Neural cell (in vitro differentiated cells): ENCODE data around the gene HBM. TPM values are rescaled to one million over a fixed set of nuclear protein-coding genes. Genes with fewer than 3 reads are reported as not detected.
"Not testable (repeated sequence)": the region's sequence is repeated elsewhere in the genome, so short reads cannot be mapped to it uniquely, and the experiment has no call there.

Experiments used
- H2AFZ ChIP-seq: fragments of 200-600, 300-800 bp; sonication (generic), shearing (Covaris generic); 2 replicates; pipeline ENCODE4 v1.6.0; 2014; ENCODE audit warnings: low read depth, mild to moderate bottlenecking, antibody characterized with exemption, low read length, moderate library complexity
- H3F3A ChIP-seq: fragments of 200-600 bp; shearing (Covaris generic); 2 replicates; pipeline ENCODE4 v1.6.1; 2016; ENCODE audit warnings: mild to moderate bottlenecking, moderate library complexity, mixed read lengths, antibody characterized with exemption, low read length; ENCODE audit not compliant: insufficient read depth, poor library complexity, severe bottlenecking
- H3K27ac ChIP-seq: fragments of 200-600, 300-800 bp; sonication (generic), shearing (Covaris generic); 2 replicates; pipeline ENCODE4 v1.5.1; 2014; ENCODE audit warnings: mild to moderate bottlenecking, low read length, moderate library complexity
- H3K27me3 ChIP-seq: fragments of 300-800, 200-600 bp; sonication (generic), shearing (Covaris generic); 2 replicates; pipeline ENCODE4 v1.6.0; 2014; ENCODE audit warnings: mild to moderate bottlenecking, low read depth, low read length, moderate library complexity; ENCODE audit not compliant: insufficient read depth
- H3K36me3 ChIP-seq: fragments of 300-800, 200-600 bp; sonication (generic), shearing (Covaris generic); 2 replicates; pipeline ENCODE4 v1.5.1; 2014; ENCODE audit warnings: mild to moderate bottlenecking, antibody characterized with exemption, low read length, moderate library complexity; ENCODE audit not compliant: insufficient read depth
- H3K4me2 ChIP-seq: fragments of 300-800, 200-600 bp; sonication (generic), shearing (Covaris generic); 2 replicates; pipeline ENCODE4 v1.6.0; 2014; ENCODE audit warnings: mild to moderate bottlenecking, low read length
- H3K4me3 ChIP-seq: fragments of 300-800, 200-600 bp; sonication (generic), shearing (Covaris generic); 2 replicates; pipeline ENCODE4 v1.5.1; 2014; ENCODE audit warnings: mild to moderate bottlenecking, low read length, moderate library complexity
- H3K79me2 ChIP-seq: fragments of 200-600 bp; shearing (Covaris generic); replicated peaks from 2 replicates; pipeline ENCODE4 v1.6.0; 2014; ENCODE audit warnings: mild to moderate bottlenecking, low read length, moderate library complexity; ENCODE audit not compliant: insufficient read depth
- H3K9ac ChIP-seq: fragments of 300-800, 200-600 bp; sonication (generic), shearing (Covaris generic); 2 replicates; pipeline ENCODE4 v1.6.1; 2016; ENCODE audit warnings: mild to moderate bottlenecking, low read length, mixed read lengths
- H3K9me2 ChIP-seq: fragments of 200-600 bp; shearing (Covaris generic); 2 replicates; pipeline ENCODE4 v1.6.1; 2016; ENCODE audit warnings: mild to moderate bottlenecking, low read length, mixed read lengths; ENCODE audit not compliant: insufficient read depth
- H3K9me3 ChIP-seq: fragments of 200-600, 300-800 bp; sonication (generic), shearing (Covaris generic); 2 replicates; pipeline ENCODE4 v1.6.1; 2016; ENCODE audit warnings: mild to moderate bottlenecking, mixed run types, low read length, moderate library complexity, mixed read lengths
- H4K20me1 ChIP-seq: fragments of 200-600 bp; shearing (Covaris generic); 2 replicates; pipeline ENCODE4 v1.6.1; 2016; ENCODE audit warnings: mild to moderate bottlenecking, mixed run types; ENCODE audit not compliant: insufficient read depth
- CTCF ChIP-seq: fragments of 450-650 bp; IDR thresholded peaks from 2 replicates; pipeline ENCODE4 v1.5.1; 2014; ENCODE audit warnings: antibody characterized with exemption, mild to moderate bottlenecking, moderate library complexity; ENCODE audit not compliant: poor library complexity, severe bottlenecking
- EP300 ChIP-seq: fragments of 450-650 bp; conservative IDR thresholded peaks from 2 replicates; pipeline ENCODE4 v1.6.1; 2014; ENCODE audit warnings: antibody characterized with exemption, mild to moderate bottlenecking, moderate library complexity; ENCODE audit not compliant: poor library complexity, severe bottlenecking
- EZH2 ChIP-seq: fragments of 200-600, 300-800 bp; shearing (Covaris generic), sonication (generic); IDR thresholded peaks from 2 replicates; pipeline ENCODE4 v1.6.1; 2014; ENCODE audit warnings: antibody characterized with exemption, low read length, borderline replicate concordance, mild to moderate bottlenecking; ENCODE audit not compliant: insufficient read depth, poor library complexity, severe bottlenecking
- MXI1 ChIP-seq: fragments of 450-650 bp; conservative IDR thresholded peaks from 2 replicates; pipeline ENCODE4 v1.6.1; 2014; ENCODE audit warnings: antibody characterized with exemption, mild to moderate bottlenecking; ENCODE audit not compliant: poor library complexity, severe bottlenecking
- POLR2AphosphoS5 ChIP-seq: IDR thresholded peaks from 2 replicates; pipeline ENCODE4 v1.6.1; 2012
- RAD21 ChIP-seq: fragments of 450-650 bp; conservative IDR thresholded peaks from 2 replicates; pipeline ENCODE4 v1.6.1; 2014; ENCODE audit warnings: antibody characterized with exemption, mild to moderate bottlenecking, moderate library complexity
- REST ChIP-seq: IDR thresholded peaks from 2 replicates; pipeline ENCODE4 v1.6.1; 2012; ENCODE audit warnings: borderline replicate concordance
- SMC3 ChIP-seq: fragments of 450-650 bp; conservative IDR thresholded peaks from 2 replicates; pipeline ENCODE4 v1.6.1; 2014; ENCODE audit warnings: antibody characterized with exemption, mild to moderate bottlenecking, moderate library complexity; ENCODE audit not compliant: poor library complexity
- TAF1 ChIP-seq: IDR thresholded peaks from 2 replicates; pipeline ENCODE4 v1.6.1; 2012; ENCODE audit warnings: low read depth
- polyA plus RNA-seq: library from polyadenylated mRNA; depleted of rRNA; stranded (reverse); fragments of >200 nt; gene quantifications from 2 replicates; pipeline ENCODE4 v1.2.3, GENCODE V29; 2014

The HBM gene
- polyA plus RNA-seq, 1 donor from 2014 or later = not detected

- H3K27me3 ChIP-seq = peaks cover 66% of the 10 kb centered on the region
- not testable (repeated sequence) for H3K36me3 ChIP-seq, H3K9me3 ChIP-seq, H4K20me1 ChIP-seq, H3K27ac ChIP-seq, H3K9ac ChIP-seq, H2AFZ ChIP-seq, H3F3A ChIP-seq, H3K4me3 ChIP-seq, H3K9me2 ChIP-seq, H3K79me2 ChIP-seq, H3K4me2 ChIP-seq
Observed at GRCh38 chr16:163696-164095, 2.1 kb upstream of the HBM start.

- not testable (repeated sequence) for H3K9me2 ChIP-seq, H3K27ac ChIP-seq, H3F3A ChIP-seq, H3K79me2 ChIP-seq, H3K4me2 ChIP-seq, H4K20me1 ChIP-seq, H2AFZ ChIP-seq, H3K9ac ChIP-seq, H3K36me3 ChIP-seq, H3K4me3 ChIP-seq, H3K9me3 ChIP-seq
- H3K27me3 ChIP-seq = peaks cover 68% of the 10 kb centered on the region
Observed at GRCh38 chr16:164134-164823, 1.5 kb upstream of the HBM start.

- Histone ChIP-seq H3K36me3 (no peaks in the 10 kb centered on the region), H3K79me2 (no peaks in the 10 kb centered on the region)
Observed at GRCh38 chr16:164827-165538, 795 bp upstream of the HBM start.

More at GRCh38 chr16:164827-165538, 795 bp upstream of the HBM start:
- H3K9me2 ChIP-seq = no peaks in the 10 kb centered on the region
- no peaks in the 10 kb centered on the region for H3K9me3 ChIP-seq
- peak overlapping the region; percentile 56 for H3K4me3 ChIP-seq
- H4K20me1 ChIP-seq = no peaks in the 10 kb centered on the region
- H3K4me2 ChIP-seq = no peak overlapping the region
- H3K27me3 ChIP-seq = peaks cover 67% of the 10 kb centered on the region
- H2AFZ ChIP-seq = no peak overlapping the region
- no peaks in the 10 kb centered on the region for H3F3A ChIP-seq
- TF ChIP-seq RAD21 = no peak
- no peak for TF ChIP-seq SMC3
- TF ChIP-seq REST = no peak
- TF ChIP-seq TAF1 = no peak
- TF ChIP-seq POLR2AphosphoS5 = no peak
- TF ChIP-seq CTCF = no peak
- TF ChIP-seq EZH2 = no peak
- no peak for TF ChIP-seq MXI1
- no peak for TF ChIP-seq EP300
- H3K9ac ChIP-seq = no peak overlapping the region
- no peak overlapping the region for H3K27ac ChIP-seq
